Stomach smooth muscle (tissue), 2 donors: ENCODE results near the gene LTO1.

ENCODE experiments used
- H3K27ac ChIP-seq: one replicate; pipeline ENCODE4 v1.7.0; 2013; ENCODE audit warnings: mild to moderate bottlenecking, low read length, inconsistent platforms
- H3K27me3 ChIP-seq, 2 donors: one replicate each; pipeline ENCODE4 v1.7.0; 2013; ENCODE audit warnings: low read length in 2 of 2; ENCODE audit not compliant: insufficient read depth in 2 of 2, control insufficient read depth in 1 of 2
- H3K36me3 ChIP-seq, 2 donors: one replicate each; pipeline ENCODE4 v1.7.0; 2013; ENCODE audit warnings: low read length in 2 of 2; ENCODE audit not compliant: control insufficient read depth in 2 of 2, insufficient read depth in 2 of 2
- H3K4me1 ChIP-seq: one replicate; pipeline ENCODE4 v1.7.0; 2013; ENCODE audit warnings: low read length; ENCODE audit not compliant: control insufficient read depth, insufficient read depth
- H3K4me3 ChIP-seq, 2 donors: one replicate each; pipeline ENCODE4 v1.7.0; 2013; ENCODE audit warnings: low read length in 2 of 2
- H3K9ac ChIP-seq, 2 donors: one replicate each; pipeline ENCODE4 v1.7.0; 2013; ENCODE audit warnings: low read length in 2 of 2, mild to moderate bottlenecking in 1 of 2
- H3K9me3 ChIP-seq, 2 donors: one replicate each; pipeline ENCODE4 v1.7.0; 2013; ENCODE audit warnings: low read length in 2 of 2; ENCODE audit not compliant: control insufficient read depth in 2 of 2
- donor health status: healthy.
- donor health status: Pancreatic carcinoma.

LTO1 gene

GRCh38 chr11:69644071-69644961 is 30.8 kb downstream of the LTO1 start:
- H3K27ac ChIP-seq, result no peak overlapping the region
- H3K9me3 ChIP-seq, result no peaks in the 10 kb centered on the region
- H3K27me3 ChIP-seq, result peaks cover 13 to 38% of the 10 kb centered on the region in 2 donors
- peaks cover 46% of the 10 kb centered on the region for H3K4me1 ChIP-seq
- H3K4me3 ChIP-seq, result peak overlapping the region in 1 of 2 donors; percentile 76
- H3K9ac ChIP-seq, result no peak overlapping the region
- peaks cover 0 to 2% of the 10 kb centered on the region in 2 donors for H3K36me3 ChIP-seq

DNA sequence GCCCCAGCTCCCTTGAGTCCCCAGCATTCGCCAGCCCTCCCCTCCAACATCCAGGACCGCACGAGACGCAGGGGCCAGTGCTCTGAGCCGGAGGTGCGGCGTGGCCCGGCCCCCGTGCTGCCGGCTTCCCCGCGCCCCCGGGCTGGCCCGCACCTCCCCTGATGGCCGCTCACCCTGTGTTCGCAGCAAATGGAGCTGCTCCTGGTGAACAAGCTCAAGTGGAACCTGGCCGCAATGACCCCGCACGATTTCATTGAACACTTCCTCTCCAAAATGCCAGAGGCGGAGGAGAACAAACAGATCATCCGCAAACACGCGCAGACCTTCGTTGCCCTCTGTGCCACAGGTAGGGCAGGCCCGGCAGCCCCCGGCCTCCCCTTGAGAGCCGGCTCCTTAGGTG is 31.5 kb downstream of the LTO1 start:
- H3K4me3 ChIP-seq, result peak overlapping the region in 1 of 2 donors; percentile 76
- no peak overlapping the region for H3K9ac ChIP-seq
- H3K36me3 ChIP-seq, result no peaks in the 10 kb centered on the region
- peaks cover 13 to 45% of the 10 kb centered on the region in 2 donors for H3K27me3 ChIP-seq
- no peaks in the 10 kb centered on the region for H3K9me3 ChIP-seq
- H3K27ac ChIP-seq, result no peak overlapping the region
- H3K4me1 ChIP-seq, result peaks cover 52% of the 10 kb centered on the region

- H3K4me1 ChIP-seq, result peaks cover 57% of the 10 kb centered on the region
- peaks cover 16 to 51% of the 10 kb centered on the region in 2 donors for H3K27me3 ChIP-seq
- H3K36me3 ChIP-seq, result no peaks in the 10 kb centered on the region
- H3K9ac ChIP-seq, result peak overlapping the region in 1 of 2 donors; percentile 45
- no peaks in the 10 kb centered on the region for H3K9me3 ChIP-seq
- peak overlapping the region; percentile 72 to 76 for H3K4me3 ChIP-seq
- peak overlapping the region; percentile 49 for H3K27ac ChIP-seq
Observed at GRCh38 chr11:69642913-69643632, 32.1 kb downstream of the LTO1 start.

GRCh38 chr11:69642549-69642912 is 32.6 kb downstream of the LTO1 start:
- Histone ChIP-seq H3K27ac (peak overlapping the region; percentile 49), H3K9ac (peak overlapping the region in 1 of 2 donors; percentile 45), H3K4me3 (peak overlapping the region; percentile 72 to 76), H3K36me3 (no peaks in the 10 kb centered on the region), H3K9me3 (no peaks in the 10 kb centered on the region), H3K27me3 (peaks cover 21 to 56% of the 10 kb centered on the region in 2 donors), H3K4me1 (peaks cover 62% of the 10 kb centered on the region)

DNA sequence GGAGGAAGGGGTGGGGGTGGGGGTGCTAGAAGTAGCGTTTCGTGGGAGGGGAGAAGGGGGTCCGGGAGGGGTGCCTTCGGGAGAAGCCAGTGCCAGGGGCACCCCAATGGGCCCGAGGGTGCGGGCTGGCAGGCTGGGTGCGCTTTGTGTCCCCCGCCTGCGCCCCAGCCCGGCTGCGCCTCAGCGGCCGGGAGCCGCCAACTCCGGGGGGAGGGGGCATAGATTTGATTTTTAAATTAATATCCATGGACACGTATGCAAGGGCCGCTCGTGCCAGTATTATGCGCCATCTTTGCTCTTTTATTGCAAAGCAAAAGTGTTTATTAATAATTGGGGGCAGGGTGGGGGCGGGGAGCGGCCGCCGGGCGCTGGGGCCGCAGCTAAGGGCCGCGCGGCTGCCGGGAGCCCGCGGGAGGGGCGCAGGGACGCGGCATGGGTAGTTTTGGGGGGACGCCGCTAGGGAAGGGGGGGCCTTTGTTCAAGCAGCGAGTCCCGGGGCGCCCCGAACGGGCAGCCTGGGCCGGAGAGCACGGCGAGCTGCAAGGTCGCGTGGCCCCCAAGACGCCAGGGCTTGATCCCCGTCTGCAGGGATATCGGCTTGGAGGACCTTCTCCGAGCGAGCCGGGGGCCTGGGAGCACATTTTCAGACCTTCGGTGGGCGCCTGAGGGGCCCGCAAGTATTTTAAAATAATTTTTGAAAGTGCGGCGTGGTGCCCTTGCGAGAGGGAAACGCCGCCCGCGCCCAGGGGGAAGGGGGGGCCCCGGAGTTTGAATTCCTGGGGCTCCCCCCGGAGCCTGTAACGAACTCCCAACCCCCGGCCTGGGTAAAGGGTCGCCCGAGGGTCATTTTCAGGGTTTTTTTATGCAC is 33.2 kb downstream of the LTO1 start:
- Histone ChIP-seq H3K36me3 (no peaks in the 10 kb centered on the region), H3K4me3 (peak overlapping the region; percentile 72 to 76), H3K4me1 (peaks cover 68% of the 10 kb centered on the region), H3K27ac (peak overlapping the region; percentile 37), H3K9ac (peak overlapping the region in 1 of 2 donors; percentile 45), H3K27me3 (peaks cover 23 to 62% of the 10 kb centered on the region in 2 donors), H3K9me3 (no peaks in the 10 kb centered on the region)

DNA sequence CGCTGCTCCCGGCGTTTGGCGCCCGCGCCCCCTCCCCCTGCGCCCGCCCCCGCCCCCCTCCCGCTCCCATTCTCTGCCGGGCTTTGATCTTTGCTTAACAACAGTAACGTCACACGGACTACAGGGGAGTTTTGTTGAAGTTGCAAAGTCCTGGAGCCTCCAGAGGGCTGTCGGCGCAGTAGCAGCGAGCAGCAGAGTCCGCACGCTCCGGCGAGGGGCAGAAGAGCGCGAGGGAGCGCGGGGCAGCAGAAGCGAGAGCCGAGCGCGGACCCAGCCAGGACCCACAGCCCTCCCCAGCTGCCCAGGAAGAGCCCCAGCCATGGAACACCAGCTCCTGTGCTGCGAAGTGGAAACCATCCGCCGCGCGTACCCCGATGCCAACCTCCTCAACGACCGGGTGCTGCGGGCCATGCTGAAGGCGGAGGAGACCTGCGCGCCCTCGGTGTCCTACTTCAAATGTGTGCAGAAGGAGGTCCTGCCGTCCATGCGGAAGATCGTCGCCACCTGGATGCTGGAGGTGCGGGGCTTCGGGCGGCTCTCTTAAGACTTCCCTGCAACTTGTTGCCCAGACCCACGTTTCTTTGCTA is 34.1 kb downstream of the LTO1 start, which contains the start of gene CCND1:
CCND1 (plus strand) TSS at position 162 of the 587 bp plus-strand sequence; CDS start at position 320, 158 bp downstream.
- Histone ChIP-seq H3K27me3 (peaks cover 25 to 71% of the 10 kb centered on the region in 2 donors), H3K36me3 (no peaks in the 10 kb centered on the region), H3K4me1 (peaks cover 75% of the 10 kb centered on the region), H3K9me3 (no peaks in the 10 kb centered on the region), H3K4me3 (peak within 1 kb of the TSS; percentile 61 to 76), H3K27ac (peak within 1 kb of the TSS; percentile 37), H3K9ac (peak within 1 kb of the TSS in 1 of 2 donors; percentile 41)

DNA sequence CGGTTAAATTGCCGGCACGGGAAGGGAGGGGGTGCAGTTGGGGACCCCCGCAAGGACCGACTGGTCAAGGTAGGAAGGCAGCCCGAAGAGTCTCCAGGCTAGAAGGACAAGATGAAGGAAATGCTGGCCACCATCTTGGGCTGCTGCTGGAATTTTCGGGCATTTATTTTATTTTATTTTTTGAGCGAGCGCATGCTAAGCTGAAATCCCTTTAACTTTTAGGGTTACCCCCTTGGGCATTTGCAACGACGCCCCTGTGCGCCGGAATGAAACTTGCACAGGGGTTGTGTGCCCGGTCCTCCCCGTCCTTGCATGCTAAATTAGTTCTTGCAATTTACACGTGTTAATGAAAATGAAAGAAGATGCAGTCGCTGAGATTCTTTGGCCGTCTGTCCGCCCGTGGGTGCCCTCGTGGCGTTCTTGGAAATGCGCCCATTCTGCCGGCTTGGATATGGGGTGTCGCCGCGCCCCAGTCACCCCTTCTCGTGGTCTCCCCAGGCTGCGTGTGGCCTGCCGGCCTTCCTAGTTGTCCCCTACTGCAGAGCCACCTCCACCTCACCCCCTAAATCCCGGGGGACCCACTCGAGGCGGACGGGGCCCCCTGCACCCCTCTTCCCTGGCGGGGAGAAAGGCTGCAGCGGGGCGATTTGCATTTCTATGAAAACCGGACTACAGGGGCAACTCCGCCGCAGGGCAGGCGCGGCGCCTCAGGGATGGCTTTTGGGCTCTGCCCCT is 34.7 kb downstream of the LTO1 start:
- peaks cover 73% of the 10 kb centered on the region for H3K4me1 ChIP-seq
- no peak overlapping the region for H3K9ac ChIP-seq
- peak overlapping the region; percentile 43 to 76 for H3K4me3 ChIP-seq
- peaks cover 32 to 76% of the 10 kb centered on the region in 2 donors for H3K27me3 ChIP-seq
- no peaks in the 10 kb centered on the region for H3K9me3 ChIP-seq
- H3K27ac ChIP-seq, result no peak overlapping the region
- H3K36me3 ChIP-seq, result no peaks in the 10 kb centered on the region

GRCh38 chr11:69639831-69640230 is 35.3 kb downstream of the LTO1 start:
- Histone ChIP-seq H3K4me1 (peaks cover 68% of the 10 kb centered on the region), H3K9ac (no peak overlapping the region), H3K9me3 (no peaks in the 10 kb centered on the region), H3K36me3 (no peaks in the 10 kb centered on the region), H3K4me3 (peak overlapping the region in 1 of 2 donors; percentile 76), H3K27ac (no peak overlapping the region), H3K27me3 (peaks cover 33 to 77% of the 10 kb centered on the region in 2 donors)

- peak overlapping the region; percentile 25 to 57 for H3K4me3 ChIP-seq
Observed at GRCh38 chr11:69638941-69639681, 36.0 kb downstream of the LTO1 start.

More at GRCh38 chr11:69638941-69639681, 36.0 kb downstream of the LTO1 start:
- Histone ChIP-seq H3K9ac (no peak overlapping the region), H3K4me1 (peaks cover 61% of the 10 kb centered on the region), H3K27me3 (peaks cover 35 to 83% of the 10 kb centered on the region in 2 donors), H3K27ac (no peak overlapping the region), H3K9me3 (no peaks in the 10 kb centered on the region), H3K36me3 (no peaks in the 10 kb centered on the region)
